Stimulated activated CD4-positive, alpha-beta T cell treated with anti-CD3 and anti-CD28 coated beads, Interleukin-15, amount 100 ng/mL, for 1 hour (primary cell): ENCODE measurements around the gene TMEM151A.
"Not testable (repeated sequence)": the region's sequence is repeated elsewhere in the genome, so short reads cannot be mapped to it uniquely, and the experiment has no call there.

Experiments
- DNase-seq, 2 donors: peaks; one replicate each; pipeline ENCODE4 v3.0.0-alpha.2; 2020; ENCODE audit warnings: low read depth in 1 of 2, low spot score in 1 of 2

TMEM151A gene

DNA sequence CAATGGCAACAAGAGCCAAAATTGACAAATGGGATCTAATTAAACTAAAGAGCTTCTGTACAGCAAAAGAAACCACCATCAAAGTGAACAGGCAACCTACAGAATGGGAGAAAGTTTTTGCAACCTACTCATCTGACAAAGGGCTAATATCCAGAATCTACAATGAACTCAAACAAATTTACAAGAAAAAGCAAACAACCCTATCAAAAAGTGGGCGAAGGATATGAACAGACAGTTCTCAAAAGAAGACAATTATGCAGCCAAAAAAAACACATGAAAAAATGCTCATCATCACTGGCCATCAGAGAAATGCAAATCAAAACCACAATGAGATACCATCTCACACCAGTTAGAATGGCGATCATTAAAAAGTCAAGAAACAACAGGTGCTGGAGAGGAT, 28.6 kb downstream of the TMEM151A start:
- not testable (repeated sequence) for DNase-seq

DNA sequence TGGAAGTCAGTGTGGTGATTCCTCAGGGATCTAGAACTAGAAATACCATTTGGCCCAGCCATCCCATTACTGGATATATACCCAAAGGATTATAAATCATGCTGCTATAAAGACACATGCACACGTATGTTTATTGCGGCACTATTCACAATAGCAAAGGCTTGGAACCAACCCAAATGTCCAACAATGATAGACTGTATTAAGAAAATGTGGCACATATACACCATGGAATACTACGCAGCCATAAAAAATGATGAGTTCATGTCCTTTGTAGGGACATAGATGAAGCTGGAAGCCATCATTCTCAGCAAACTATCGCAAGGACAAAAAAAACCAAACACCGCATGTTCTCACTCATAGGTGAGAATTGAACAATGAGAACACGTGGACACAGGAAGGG, 29.1 kb downstream of the TMEM151A start:
- DNase-seq: not testable (repeated sequence)

DNA sequence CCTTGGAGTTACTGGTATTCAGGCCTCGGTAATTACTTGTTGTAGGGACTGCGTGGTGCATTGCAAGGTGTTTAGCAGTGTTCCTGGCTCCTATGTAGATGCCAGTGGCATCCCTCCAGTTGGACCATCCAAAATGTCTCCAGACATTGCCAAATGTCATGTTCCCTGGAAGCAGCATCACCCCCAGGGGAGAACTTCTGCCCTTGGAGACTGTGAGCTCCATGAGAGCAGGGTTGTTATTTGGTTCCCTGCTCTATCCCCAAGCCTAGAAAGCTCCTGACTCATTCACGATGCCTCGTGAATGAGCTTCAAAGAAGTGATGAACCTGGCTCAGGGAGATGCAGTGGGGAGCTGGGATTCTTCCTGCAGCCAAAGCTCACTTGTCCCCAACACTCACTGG, 29.9 kb downstream of the TMEM151A start:
- DNase-seq: no peak

DNA sequence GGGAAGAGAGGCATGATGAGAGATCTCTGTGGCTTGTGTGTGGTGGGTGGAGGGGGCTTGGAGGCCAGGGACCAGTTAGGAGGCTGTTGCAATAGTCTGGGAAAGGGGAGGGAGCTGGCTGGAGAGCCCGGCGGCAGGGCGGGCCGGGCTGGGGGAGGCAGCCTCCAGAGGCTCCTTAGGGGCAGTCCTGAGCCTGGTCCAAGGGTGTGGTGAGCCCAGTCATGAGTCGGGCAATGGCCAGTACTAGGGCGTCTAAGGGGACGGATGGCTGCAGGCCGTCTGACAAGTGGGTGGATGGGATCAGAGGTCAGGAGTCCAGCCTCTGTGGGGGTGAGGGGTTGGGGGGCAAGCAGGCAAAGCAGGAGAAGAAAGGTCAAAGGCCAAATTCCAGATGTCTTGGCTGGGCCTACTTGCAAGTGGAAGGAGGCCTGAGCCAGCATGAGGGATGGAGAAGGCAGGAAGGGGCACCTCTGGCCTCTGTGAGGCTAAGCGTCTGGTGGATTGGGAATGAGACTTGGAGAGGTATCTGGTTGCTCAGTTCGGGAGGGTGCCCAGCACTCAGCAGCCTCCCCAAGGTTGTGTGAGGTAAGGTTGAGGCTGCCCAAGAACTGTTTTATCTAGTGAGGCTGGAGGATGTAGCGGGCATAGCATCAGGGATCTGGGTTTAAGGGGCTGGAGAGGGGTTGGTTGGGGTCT, 31.2 kb downstream of the TMEM151A start:
- DNase-seq: no peak

DNA sequence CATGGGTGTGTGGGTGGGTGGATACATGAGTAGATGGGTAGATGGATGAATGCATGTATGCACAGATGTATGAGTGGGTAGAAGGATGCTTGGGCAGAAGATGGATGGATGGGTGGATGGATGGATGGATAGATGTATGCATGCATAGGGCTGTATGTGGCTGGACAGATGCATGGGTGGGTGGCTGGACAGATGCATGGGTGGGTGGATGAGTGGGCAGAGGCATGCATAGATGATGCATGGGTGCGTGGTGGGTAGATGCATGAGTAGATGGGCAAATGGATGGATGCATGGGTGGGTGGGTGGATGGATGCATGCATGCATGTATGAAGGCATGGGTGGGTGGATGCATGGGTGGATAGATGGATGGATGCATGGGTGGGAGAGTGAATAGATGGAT, 32.0 kb downstream of the TMEM151A start:
- DNase-seq: no peak

DNA sequence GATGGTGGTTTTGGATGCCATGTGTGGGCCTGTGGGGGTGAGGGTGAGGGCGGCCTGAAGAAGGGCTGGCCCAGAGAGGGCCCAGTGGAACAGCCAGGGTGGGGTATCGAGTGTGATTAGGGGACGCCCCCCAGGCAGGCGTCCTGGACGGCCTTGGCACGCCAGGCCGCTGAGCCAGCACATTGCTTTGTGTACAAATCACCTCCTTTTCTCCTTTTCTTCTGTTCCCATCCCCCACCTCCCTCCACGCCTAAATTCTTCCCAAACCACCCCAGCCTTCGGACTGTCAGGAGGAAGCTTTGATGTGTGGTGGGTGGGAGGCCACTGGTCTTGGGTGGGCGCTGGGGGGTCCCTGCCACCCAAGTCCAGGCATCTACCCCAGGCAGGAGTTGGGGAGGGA, 33.0 kb downstream of the TMEM151A start:
- no peak for DNase-seq

DNA sequence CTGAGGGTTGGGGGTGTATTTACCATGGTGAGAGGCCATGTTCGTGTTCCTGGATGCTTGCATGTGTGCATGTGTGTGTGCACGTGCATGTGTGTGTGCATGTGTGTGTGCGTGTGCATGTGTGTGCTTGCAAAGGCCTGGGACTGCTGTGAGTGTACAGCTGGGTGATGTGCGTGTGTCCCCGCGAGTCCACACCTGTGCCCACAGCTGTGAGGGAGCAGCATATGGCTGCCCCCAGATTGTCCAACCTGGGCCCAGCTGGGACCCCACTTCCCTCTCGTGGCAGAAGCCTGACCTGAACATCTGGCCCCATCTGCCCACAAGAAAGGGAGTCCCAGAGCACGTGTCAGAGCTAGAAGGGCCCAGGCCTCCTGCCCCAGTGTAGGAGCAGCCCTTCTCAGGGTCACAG, 33.6 kb downstream of the TMEM151A start:
- no peak for DNase-seq

DNA sequence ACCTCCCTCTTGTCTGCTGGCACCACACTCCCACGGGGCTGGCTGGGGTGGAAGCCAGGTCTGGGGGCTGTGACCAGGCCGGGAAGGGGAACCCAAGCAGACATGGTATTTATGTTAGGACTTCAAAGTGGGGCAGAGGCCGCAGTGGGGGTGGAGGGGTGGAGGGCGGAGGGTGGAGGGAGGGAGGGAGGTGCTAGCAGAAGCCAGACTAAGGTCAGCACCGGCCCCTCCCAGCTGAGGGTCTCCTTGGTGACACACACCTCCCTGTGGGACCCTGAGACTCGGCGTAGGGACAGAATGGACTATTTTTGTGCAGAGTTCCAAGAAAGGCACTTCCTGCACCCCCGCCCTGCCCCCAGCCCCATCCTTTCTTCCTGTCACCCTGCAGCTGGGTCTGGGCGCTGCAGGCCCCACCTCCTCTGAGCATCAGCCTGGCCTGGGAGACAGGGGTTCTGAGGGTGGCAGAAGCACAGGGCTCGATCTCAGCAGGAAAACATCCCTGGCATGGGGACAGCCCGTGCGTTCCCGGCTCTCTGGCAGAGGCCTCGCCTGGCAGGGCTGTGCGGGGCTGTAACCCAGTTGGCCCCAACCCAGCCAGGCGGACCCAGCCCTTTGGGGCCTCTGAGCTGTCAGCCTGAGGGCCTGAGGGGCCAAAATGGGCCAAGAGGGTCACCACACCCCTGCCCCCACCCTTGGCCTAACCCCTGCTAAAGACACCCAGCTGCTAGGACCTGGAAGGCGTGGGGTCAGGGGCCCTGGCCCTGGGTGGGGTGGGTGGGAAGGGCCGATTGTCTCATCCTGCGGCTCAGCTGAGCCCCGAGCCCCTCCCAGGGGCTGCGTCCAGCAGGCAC, 34.8 kb downstream of the TMEM151A start:
- no peak for DNase-seq

DNA sequence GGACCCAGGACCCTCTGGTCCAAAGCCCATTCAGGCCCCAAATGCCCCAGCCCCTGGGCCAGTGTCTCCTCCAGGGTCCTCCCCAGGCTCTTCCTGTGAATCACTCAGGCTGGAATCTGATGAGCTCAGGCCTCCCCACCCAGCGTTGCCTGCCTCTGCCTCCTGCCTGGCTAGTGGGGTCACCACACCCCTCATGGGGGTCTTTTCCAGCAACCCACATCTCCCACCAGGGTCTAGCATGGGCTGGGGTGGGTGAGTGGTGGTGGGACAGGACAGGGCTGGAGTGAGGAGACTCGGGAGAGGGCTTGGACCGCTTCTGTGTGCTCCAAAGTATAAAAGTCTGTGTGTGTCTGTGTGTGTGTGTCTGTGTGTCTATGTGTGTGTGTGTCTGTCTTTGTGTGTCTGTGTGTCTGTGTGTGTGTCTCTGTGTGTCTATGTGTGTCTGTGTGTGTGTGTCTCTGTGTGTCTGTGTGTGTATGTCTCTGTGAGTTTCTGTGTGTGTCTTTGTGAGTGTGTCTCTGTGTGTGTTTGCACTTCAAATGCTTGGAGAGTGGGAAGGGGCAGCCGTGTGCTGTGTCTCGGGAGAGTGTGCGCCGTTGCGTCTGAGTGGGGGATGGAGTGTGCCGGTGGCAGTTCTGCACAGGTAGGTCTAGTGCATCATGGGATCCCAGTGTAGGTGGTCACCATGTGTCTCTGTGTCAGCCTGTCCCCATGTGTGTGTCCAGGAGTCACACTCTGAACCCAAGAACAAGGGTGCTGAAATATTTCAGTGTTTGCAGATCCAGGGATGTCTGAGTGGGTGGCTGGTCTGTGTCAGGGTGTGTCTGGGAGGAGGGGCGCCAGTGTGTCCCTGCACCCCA, 35.7 kb downstream of the TMEM151A start:
- DNase-seq: no peak

DNA sequence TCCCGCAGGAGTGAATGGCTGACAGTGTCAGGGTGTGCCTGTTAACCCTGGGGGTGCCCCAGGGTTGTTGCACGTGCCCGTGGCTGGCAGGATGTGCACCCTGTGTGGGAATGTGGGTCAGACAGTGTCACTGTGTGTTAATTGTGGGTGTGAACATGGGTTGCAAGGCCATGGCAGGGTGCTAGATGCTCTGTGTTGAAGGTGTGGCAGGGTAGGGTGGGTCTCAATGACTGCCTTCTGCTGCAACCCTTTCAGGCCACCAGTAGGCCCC, 36.3 kb downstream of the TMEM151A start:
- no peak for DNase-seq

DNA sequence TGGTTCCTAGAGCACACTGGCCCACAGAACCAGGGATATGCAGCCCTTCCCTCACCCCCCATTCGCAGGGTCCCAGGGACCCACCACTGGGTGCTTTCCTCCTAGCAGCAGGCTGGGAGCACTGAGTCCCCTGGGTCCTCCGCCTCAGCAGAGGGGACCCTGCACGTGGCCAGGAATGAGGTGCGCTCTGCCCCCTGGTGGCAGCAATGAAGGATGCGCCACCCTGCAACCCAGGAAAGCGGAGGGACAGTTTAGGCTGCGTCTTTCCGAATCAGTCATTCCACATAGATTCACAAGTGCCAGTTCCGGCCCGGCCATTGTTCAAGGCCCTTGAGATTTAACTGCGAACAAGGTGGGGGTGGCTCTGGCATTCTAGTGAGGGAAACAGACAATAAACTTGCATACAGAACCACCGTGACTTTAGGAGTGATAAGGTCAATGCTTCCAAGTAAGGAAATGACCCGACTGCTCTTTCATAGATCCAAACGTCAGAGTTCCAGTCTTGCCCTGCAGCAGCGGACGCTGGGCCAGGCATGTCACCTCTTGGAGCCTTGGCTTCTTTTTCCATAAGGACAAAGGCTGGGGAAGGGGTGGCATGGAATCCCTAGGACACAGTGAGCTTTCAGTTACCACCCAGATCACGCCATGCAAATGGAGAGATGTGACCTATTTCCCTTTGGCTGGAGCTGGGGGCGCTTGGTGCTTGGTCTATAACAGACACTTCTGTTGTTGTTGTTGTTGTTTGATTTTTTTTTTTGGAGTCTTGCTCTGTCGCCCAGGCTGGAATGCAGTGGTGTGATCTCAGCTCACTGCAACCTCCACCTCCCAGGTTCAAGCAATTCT, 36.8 kb downstream of the TMEM151A start:
- DNase-seq: peak; percentile 68 to 76

DNA sequence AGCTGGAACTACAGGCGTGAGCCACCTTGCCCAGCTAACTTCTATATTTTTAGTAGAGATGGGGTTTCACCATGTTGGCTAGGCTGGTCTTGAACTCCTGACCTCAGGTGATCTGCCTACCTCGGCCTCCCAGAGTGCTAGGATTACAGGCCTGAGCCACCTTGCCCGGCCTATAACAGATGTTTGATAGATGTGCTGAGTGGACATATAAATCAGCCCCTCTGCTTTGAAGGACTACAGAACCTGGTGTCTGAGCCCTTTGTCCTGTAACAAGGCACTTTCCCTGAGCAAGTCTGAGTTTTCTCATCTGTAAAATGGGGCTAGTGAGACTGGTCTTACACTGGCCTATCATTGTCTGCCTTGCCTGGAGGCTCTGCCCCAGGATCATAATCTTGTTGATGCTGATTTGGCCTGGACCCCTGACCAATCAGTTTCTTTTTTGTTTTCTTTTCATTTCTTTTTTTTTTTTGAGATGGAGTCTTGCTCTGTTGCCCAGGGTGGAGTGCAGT, 37.5 kb downstream of the TMEM151A start:
- DNase-seq: no peak

DNA sequence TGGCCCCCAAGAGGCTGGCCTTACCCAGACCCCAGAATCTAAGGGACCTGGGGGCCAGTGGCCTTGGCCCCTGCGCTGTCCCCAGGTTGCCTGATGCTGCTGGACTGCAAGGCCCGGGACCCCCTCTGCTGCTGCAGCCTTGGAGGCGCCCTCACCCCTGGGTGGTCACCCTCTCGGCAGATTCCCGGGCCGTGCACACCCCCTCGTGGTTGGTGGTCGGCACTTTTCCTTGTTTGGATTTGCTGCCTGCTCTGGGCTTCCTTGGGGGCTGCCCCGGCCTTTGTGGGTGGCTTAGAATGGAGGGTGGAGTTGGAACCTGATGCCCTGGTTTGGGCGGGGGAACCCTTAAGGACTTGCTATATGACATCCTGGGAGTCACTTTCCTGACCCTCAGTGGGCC, 39.2 kb downstream of the TMEM151A start:
- no peak for DNase-seq

DNA sequence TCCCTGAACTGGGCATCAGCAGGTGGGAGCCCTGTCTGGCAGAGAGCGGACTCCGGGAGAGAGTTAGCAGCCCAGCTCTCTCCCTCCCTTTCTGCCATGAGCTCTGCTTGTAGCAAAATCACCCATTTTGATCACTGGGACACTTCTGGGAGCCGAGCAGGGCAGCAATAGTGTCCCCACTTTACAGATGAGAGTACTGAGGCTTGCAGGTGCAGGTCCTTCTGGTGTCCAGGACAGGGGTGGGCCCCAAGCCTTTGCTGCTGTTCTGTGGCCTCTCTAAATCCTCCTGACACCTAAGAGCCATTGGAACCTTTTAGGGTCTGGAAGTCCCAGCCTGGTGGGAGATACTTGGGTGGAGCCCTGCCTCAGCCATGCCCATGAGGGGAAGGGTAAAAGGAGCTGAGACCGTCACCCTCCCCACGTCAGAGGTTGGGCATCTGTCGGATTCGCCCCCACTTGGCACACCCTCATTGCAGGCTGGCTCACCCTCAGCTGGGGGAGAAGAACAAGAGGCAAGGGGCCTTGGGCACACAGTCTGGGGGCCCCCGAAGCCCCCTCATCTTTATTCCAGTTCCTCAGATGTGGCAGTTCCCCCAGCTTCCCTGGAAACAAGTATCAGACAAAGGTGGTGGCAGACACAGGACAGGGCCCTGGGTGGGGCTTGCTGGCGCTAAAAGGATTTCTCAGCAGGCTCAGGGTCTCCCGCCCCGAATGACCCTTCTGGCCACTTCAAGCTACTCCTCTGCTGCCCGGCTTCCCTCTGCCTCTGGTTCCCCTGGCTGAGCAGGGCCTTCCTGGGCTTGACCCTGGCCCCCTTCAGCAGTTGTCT, 40.1 kb downstream of the TMEM151A start:
- no peak for DNase-seq

DNA sequence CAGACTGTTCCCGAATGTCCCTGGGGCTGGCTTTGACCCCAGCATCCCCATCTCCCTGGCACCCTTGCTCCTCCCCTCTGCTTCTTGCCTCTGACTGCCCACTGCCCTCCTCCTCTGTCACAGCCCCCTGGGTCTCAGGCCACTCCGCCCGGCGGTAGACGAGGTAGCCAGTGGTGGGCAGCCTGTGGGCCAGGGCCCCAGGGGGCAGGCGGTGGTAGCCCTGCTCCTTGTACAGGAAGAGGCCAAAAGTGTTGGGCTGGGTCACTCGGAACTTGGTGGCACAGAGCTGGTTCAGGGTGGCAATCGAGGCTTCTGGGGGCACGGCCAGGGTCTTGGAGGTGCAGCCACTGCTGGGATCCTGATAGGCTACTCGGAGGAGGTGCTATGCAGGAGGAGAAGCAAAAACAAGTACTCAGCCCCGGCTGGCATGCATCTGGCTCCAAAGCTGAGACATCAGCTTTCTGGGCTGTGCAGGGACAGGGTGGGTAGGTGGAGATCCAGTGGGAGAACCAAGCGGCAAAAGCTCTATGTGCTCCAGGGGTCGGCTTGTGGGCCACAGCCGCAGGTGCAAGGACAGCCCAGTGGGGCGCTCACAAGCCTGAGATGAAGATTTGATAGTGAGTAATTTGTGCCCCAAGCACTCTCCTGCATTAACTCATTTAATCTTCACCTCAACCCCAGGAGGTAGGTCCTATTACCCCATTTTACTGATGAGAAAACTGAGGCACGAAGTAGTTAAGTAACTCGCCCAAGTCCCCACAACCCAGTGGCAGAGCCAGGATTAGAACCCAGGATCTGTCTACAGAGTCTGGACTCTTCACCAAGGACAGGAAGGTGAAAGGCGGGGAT, 40.9 kb downstream of the TMEM151A start:
- no peak for DNase-seq

DNA sequence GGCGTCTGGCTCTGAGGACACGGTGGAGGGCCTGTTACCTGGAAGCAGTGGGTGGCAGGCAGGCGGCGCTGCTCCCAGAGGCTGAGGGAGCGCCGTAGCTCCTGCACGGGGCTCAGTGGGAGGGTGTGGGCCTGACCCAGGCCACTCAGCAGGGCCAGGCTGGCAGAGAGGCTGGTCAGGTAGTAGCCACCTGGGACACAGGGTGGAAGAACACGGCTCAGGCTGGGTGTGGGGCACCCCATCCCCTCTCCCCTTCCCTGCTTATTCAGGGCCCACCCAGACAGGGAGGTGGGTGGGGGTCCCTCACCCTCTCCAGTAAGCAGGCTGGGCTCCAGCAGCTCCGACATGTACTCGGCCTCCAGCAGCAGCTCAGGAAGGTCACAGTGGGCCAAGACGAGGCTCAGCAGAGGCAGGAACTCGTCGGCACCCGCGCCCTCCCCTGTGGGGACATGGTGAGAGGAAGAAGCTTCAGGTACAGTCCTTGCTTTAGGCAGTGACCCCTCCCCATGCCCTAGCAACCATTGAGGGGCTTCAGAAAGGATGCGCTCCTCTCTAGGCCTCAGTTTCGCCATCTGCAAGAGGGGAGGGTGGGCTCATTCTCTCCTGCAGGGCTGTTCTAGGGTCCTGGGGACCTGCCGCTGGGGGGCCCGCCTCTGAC, 41.7 kb downstream of the TMEM151A start:
- DNase-seq: no peak

DNA sequence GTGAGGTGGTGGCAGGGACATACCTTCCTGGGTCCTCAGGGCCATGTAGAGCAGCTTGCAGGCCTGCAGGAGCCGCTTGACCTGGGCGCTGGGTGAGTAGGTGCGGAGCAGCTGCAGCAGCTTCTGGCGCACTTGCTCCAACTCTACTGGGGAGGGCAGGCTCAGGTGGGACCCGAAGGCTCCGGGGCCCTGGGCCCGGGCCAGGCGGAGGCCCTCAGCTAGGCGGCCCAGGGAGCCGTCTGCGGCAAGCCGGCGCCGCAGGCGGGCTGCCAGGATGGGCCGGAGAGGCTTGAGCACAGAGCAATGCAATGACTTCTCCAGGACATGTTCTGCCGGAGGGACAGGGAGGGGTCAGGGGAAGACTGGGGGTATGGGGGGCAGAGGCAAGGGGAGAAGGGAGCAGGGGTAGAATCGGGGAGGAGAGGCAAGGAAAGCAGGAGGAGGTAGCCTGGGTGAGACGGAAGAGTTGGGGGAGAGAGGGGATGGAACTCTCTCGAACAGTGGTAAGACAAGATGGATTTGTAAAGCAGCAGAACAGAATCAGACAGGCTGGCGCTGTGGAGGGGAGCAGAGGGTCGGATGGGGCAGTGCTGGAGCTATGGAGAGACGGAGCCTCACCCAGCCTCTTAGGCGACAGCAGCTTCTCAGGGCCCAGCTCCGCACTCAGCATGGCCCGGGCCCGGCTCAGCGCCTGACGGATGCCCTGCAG, 42.4 kb downstream of the TMEM151A start:
- no peak for DNase-seq
